KOPT-K1 (cell line): ENCODE results near the gene MOSMO.
A peak's percentile ranks its signal among the peaks of the same experiment; 100 is the strongest.
"Not testable (repeated sequence)": the region's sequence is repeated elsewhere in the genome, so short reads cannot be mapped to it uniquely, and the experiment has no call there.

Experiments used
- H3K27ac ChIP-seq: fragments of 200-600 bp; sonication (generic); 2 replicates; pipeline ENCODE4 v1.5.1; 2016; ENCODE audit warnings: antibody characterized with exemption, mild to moderate bottlenecking, low read depth, low read length; ENCODE audit not compliant: poor library complexity, severe bottlenecking
- H3K36me3 ChIP-seq: fragments of 200-600 bp; sonication (generic); 2 replicates; pipeline ENCODE4 v1.5.1; 2017; ENCODE audit warnings: antibody characterized with exemption, mild to moderate bottlenecking, low read length, moderate library complexity; ENCODE audit not compliant: insufficient read depth
- H3K9me3 ChIP-seq: fragments of 200-600 bp; sonication (generic); 2 replicates; pipeline ENCODE4 v1.5.1; 2017; ENCODE audit warnings: antibody characterized with exemption, low read length, mild to moderate bottlenecking; ENCODE audit not compliant: insufficient read depth, poor library complexity, severe bottlenecking

Gene MOSMO

DNA sequence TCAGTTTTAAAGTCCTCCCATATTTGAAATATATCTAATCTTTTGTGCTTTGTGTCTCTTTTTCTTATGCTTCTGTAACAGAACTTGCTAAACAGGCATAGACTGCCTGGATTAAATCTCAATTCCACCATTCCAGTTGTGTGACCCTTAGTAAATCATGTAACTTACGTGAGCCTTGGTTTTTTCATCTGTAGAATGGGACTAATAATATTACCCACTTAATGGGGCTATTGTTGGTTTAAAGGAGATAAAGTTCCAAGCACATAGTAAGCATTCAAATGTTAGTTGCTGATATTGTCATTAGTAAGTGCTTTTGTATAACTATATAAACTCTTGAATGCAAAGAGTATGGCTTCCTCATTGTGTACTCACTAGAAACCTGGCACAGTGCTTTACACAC is 78.5 kb downstream of the MOSMO start:
- no peaks in the 10 kb centered on the region for H3K9me3 ChIP-seq
- H3K27ac ChIP-seq: no peak overlapping the region
- H3K36me3 ChIP-seq: no peaks in the 10 kb centered on the region

- no peaks in the 10 kb centered on the region for H3K9me3 ChIP-seq
- H3K36me3 ChIP-seq: no peaks in the 10 kb centered on the region
- no peak overlapping the region for H3K27ac ChIP-seq
These were observed 80.7 kb downstream of the MOSMO start for GRCh38 chr16:22088642-22089041.

- Histone ChIP-seq H3K36me3 (no peaks in the 10 kb centered on the region), H3K9me3 (no peaks in the 10 kb centered on the region), H3K27ac (no peak overlapping the region)
These were observed 82.0 kb downstream of the MOSMO start for GRCh38 chr16:22089910-22090309.

DNA sequence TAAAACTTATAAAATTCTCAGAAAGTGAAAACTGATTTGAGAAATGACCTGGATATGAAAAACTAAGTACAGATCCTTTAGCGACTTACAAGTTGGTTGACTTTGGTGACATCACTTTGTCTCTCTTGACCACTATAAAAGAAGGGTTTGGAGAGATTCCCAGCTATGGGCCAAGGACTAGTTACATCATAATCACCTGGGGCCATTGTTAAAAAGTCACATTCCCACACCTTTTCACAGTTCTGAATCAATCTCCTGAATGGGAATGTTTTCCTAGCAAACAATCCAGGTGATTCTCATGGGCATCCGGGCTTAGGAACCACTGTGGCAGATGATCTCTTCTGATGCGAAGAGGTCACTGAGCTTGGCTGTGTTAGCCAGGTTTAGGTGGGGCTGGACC is 83.8 kb downstream of the MOSMO start:
- H3K9me3 ChIP-seq: no peaks in the 10 kb centered on the region
- no peaks in the 10 kb centered on the region for H3K36me3 ChIP-seq
- H3K27ac ChIP-seq: no peak overlapping the region

DNA sequence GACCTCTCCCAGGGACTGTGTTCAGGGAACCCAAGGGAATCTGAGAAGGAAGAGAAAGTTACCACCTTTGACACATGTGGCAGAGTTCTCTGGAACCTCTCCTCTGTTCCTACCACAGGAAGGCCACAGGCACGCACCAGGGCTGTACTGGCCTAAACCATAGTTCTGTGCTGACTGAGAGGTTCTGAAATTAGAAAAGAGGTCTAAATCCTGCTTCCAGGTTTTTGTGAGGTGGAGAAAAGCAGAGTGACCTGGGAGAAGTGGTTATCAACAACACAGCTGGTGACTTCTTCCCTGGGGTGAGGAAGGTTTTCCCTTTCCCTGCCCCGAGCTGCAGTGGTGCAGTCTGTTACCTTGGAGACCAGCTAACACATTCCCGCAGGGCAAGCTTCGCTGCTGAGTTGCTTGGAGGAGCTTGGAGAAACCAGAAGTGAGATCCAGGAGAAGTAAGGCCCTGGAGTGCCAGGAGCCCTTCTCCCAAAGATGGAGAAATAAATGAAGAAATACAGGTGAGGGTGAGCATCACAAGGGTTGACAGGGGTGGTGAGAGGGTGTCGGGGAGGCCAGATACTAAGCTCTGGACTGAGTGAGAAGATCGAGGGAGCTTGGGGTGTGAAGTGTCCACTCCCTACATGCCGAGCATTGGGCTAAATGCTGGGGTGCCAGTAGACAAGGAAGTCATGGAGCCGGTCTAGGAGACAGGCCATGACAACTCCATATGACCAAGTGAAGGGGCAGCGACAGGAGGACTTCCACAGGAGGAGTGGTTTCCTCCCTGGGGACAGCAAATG is 84.4 kb downstream of the MOSMO start, which contains the start of gene VWA3A:
Gene VWA3A (plus strand): TSS at position 399 of the 791 bp plus-strand sequence. CDS start 97 bp downstream, at position 496.
- H3K9me3 ChIP-seq: no peaks in the 10 kb centered on the region
- H3K36me3 ChIP-seq: no peaks in the 10 kb centered on the region
- H3K27ac ChIP-seq: no peak within 1 kb of the TSS

- no peak overlapping the region for H3K27ac ChIP-seq
- no peaks in the 10 kb centered on the region for H3K36me3 ChIP-seq
- H3K9me3 ChIP-seq: no peaks in the 10 kb centered on the region
These were observed 85.4 kb downstream of the MOSMO start for GRCh38 chr16:22093331-22093730.

- H3K27ac ChIP-seq: no peak overlapping the region
- H3K36me3 ChIP-seq: no peaks in the 10 kb centered on the region
- H3K9me3 ChIP-seq: no peaks in the 10 kb centered on the region
These were observed 86.1 kb downstream of the MOSMO start for GRCh38 chr16:22093996-22094395.

DNA sequence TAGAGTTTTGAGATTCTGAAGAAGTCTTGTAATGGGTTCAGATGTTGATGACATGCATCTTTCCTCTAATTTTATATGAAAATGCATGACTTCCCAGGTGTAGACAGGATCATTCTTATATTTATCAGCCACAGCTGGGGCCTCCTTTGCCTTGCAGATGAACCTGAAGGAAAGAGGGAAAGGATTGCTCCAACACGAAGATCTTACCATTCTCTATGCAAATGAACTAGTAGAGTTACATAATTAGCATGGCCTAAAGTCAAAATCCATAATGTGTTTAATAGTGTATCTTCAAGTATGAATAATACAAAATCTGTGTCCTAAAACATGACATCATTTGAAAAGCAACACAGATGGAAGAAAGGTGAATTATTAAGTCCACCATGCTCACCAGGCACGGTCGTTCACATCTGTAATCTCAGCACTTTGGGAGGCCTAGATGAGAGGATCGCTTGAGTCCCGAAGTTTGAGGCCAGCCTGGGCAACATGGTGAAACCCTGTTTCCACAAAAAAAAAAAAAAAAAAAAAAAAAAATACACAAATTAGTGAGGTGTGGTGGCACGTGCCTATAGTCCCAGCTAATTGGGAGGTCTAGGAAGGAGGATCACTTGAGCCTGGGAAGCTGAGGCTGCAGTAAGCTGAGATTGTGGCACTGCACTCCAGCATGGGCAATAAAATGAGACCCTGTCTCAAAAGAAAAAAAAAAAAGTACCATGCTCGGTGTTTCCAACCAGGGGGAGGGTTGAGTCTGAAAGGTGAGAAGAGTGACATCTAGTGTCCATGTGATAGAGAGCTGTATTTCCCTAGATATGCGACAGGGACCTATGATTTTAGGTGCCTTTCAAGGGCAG is 90.7 kb downstream of the MOSMO start:
- no peak overlapping the region for H3K27ac ChIP-seq
- no peaks in the 10 kb centered on the region for H3K9me3 ChIP-seq
- H3K36me3 ChIP-seq: no peaks in the 10 kb centered on the region

DNA sequence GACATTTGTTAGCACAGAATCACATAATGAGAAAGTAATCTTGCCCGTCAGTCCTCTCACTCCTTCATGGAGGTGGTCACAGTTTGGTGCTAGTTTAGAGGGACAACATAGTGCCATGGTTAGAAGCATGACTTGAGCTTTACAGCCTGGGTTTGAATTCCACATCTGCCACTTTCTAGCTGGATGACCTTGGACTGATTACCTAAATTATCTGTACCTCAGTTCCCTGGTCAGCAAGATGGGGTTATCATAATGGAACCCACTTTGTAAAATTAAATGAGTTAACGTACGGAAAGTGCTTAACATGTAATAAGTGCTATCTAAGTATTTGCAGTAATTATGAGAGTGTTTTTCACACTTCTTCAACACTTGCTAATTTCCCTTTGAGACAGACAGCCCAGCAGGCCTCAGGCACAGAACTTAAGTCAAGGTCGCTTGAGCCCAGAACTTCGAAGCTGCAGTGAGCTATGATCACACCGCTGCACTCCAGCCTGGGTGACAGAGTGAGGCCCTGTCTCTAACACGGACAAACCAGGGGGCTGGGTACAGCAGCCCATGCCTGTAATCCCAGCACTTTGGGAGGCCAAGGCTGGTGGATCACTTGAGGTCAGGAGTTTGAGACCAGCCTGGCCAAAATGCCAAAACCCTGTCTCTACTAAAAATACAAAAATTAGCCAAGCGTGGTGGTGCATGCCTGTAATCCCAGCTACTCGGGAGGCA is 91.5 kb downstream of the MOSMO start:
- Histone ChIP-seq H3K27ac (no peak overlapping the region), H3K36me3 (no peaks in the 10 kb centered on the region), H3K9me3 (no peaks in the 10 kb centered on the region)

GRCh38 chr16:22103441-22103840 is 95.5 kb downstream of the MOSMO start:
- H3K9me3 ChIP-seq: no peaks in the 10 kb centered on the region
- no peak overlapping the region for H3K27ac ChIP-seq

DNA sequence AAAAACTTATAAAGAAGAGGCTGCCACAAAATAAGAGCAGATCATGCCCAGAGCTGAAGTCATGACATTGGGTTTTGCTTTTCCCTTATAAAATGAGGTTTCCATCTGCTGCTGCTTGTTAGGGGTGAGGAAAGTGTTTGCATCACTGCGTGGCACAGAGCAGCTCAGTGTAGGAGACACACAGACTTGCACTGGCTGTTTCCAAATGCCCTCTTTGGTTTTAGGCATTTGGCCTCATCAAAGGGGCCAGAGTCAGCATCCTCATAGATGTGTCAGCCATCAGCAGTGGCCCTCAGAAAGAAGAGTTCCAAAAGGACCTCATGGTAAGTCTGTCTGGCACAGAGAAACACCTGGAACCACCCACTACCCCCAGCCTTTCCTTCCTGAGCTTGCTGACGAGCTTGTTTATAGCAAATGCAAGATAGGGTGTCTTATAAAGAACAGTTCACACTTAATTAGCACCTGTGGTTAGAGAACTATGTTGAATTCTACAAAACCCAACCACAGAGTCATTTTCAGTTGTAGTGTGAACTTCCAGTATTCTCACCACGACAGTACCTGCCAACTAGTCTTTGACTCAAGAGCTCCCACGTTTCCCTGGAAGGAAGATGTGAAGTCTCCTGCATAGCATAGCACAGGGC is 101.5 kb downstream of the MOSMO start:
- H3K9me3 ChIP-seq: no peaks in the 10 kb centered on the region
- H3K27ac ChIP-seq: peak overlapping the region; percentile 38
- no peaks in the 10 kb centered on the region for H3K36me3 ChIP-seq

More at GRCh38 chr16:22103441-22103840, 95.5 kb downstream of the MOSMO start:
- no peaks in the 10 kb centered on the region for H3K36me3 ChIP-seq

DNA sequence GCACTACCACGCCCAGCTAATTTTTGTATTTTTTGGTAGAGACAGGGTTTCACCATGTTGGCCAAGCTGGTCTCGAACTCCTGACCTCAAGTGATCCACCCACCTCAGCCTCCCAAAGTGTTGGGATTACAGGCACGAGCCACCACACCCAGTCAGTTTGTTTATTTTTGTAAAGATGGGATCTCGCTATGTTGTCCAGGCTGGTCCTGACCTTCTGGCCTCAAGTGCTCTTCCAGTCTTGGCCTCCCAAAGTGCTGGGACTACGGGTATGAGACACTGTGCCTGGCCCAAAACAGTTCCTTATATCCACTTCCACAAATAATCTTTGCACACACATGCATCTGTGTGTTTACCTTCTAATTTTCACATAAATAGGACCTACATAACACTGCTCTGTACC is 103.7 kb downstream of the MOSMO start:
- not testable (repeated sequence) for H3K27ac ChIP-seq, H3K9me3 ChIP-seq, H3K36me3 ChIP-seq

DNA sequence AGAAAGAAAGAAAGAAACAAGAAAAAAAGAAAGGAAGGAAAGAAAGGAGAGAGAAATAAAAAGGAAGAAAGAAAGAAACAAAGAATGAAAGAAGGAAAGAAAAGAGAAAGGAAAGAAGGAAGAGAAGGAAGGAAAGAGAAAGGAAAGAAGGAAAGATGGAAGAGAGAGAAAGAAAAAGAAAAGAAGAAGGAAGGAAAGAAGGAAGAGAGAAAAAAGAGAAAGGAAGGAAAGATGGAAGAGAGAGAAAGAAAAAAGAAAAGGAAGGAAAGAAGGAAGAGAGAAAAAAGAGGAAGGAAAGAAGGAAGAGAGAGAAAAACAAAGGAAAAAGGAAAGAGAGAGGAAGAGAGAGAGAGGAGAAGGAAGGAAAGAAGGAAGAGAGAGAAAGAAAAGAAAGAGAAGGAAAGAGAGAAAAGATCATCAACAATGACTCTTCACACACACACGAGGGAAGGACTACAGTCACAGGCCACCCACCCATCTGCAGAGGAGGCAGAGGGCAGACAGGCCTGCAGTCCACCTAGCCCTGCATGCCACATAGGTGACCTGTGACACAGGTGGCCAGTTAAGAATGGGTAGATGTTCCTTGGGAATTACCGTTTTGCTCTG is 108.3 kb downstream of the MOSMO start:
- Histone ChIP-seq H3K27ac (no peak overlapping the region), H3K36me3 (no peaks in the 10 kb centered on the region), H3K9me3 (no peaks in the 10 kb centered on the region)

GRCh38 chr16:22117609-22118008 is 109.7 kb downstream of the MOSMO start:
- Histone ChIP-seq H3K9me3 (no peaks in the 10 kb centered on the region), H3K27ac (no peak overlapping the region), H3K36me3 (no peaks in the 10 kb centered on the region)
